GM18511 (cell line): Measurements from ENCODE around the gene RASAL2.
"Not testable (repeated sequence)": the region's sequence is repeated elsewhere in the genome, so short reads cannot be mapped to it uniquely, and the experiment has no call there.

Experiments used
- ATAC-seq: cut with Tn5 transposase; IDR thresholded peaks from one replicate; pipeline ENCODE4 v1.9.1; 2021; ENCODE audit warnings: mild to moderate bottlenecking, moderate library complexity; ENCODE audit not compliant: unreplicated experiment

RASAL2 gene

DNA sequence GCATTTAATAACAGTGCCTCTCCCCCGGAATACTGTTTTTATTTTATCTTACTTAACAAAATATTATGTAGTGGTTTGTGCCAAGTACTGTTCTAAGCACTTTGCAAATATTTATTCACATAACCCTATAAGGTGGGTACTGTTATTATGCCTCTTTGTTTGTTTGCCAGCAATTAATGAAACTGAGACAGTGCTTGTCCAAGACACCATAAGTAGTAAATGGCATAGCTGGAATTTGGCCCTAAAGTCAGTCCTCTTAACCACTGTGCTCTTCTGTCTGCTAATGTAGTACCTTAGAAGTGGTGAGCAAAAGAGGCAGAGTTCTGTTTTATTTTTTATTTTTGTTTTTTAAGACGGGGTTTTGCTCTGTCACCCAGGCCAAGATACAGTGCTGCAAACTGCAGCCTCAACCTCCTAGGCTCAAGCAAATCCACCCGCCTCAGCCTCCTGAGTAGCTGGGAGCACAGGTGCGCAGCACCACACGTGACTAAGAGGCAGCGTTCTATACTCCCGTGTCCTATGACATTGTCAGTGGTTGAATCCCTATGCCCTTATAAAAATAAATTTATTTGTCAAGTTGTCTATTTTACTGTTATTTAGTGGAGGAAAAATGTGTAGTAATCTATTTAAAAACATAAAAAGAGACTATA, 237.1 kb downstream of the RASAL2 start:
- ATAC-seq = no peak

DNA sequence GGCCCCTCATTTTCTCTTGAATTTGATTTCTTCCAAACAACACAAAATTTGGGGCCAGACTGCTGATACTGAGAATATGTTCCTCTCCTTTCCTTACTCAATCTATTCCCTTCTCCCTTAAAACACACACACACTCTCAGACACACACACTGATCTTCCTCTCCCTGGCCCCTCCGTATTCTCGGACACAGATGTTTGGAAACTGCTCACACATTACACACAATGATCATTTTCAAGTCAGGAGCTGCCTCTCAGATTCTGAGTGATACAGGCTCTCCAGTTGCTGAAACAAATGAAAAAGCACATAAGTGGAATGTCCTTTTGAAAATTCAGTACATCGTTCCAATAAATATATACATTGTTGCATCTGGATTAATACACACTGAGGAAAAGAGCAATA, 241.5 kb downstream of the RASAL2 start:
- no peak for ATAC-seq

DNA sequence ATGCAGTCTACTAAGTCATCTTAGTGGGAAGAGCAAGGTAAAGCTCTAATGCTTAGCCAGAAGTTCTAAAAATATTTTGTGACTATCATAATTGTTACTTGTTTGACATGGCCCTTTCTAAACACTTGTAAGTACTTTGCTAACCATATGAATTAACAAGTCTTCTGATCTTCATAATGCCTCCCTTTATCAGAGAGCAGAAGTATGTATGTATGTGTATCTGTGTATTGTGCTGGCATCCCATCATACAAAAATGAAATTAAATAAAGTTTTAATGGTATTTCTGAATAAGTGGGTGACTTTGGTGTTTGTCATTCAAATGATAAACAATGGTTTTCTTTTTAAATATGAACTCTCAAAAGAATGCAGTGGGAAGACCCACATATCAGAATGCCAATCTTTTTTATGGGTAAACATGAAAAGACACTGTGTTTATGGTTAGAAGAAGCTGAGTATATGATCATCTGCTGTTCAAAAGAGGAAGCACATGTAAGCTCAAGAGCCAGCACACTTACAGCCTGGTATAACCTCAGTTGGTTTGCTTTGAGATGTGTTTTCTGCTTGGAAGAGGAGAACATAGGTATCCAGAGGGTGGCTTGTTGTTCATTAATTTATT, 243.3 kb downstream of the RASAL2 start:
- no peak for ATAC-seq

DNA sequence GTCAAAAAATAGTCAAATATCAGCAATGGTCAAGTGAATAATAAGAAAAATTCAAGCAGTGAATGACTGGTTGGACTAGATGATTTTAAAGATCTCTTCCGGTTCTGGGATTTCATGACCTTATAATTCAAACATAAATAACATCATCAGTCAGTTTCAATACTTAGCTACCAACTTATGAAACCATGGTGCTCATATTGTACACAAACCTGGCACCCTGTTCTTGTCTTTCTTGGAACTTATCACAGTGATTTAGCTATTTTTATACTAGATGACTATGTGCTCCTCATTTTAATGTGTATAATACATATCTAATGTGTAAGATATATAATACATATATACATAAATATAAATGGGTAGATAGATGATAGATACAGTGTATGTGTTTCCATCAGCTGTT, 245.9 kb downstream of the RASAL2 start:
- ATAC-seq = no peak

DNA sequence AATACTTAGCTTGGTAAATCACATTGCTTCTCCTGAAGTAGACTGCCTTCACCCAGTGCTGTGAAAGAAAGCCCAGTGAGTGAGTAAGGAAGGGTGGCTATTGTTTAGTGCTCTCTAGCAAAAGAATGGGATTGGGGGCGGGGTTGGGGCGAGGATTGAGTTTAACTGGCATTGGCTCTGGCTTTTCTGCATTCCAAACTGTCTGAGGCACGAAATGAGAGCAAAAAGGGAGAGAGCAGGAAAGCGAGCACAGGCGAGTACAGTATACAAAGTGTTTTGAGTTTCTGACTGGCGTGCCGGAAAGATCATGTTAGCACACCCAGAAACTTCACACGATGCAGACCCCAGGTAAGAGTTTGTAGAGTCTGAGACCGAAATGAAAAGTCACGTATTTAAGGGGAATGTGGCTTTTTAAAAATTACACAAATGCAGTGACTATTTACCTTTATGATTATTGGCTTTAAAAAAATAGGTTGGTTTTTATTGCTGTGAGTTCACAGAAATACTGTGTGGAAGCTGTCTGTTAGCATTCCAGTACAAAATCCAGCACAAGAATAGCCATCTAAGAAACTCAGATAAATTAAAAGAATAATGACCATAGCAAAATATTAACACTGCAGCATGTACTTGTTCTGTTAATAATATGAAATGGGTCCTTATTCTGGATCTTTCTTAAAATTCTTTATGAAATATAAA, 247.5 kb downstream of the RASAL2 start:
- ATAC-seq = no peak

DNA sequence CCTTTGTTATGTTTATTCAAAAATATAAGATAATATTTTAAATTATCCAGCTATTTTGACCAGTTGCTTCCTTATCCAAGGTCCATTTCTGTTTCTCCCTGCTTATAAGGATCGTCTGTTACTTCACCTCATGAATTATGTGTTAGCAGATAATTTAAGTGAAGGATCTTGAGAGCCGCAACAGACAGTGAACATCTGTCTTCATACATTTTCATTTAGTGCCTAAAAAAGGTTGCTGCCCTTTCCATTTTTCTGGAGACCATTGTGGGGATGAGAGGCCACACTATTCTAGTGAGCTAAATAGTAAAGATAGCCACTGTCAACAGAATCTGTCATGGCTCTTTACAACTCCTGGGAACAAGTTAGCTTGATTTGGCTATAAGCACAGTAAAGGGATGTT, 248.8 kb downstream of the RASAL2 start:
- no peak for ATAC-seq

DNA sequence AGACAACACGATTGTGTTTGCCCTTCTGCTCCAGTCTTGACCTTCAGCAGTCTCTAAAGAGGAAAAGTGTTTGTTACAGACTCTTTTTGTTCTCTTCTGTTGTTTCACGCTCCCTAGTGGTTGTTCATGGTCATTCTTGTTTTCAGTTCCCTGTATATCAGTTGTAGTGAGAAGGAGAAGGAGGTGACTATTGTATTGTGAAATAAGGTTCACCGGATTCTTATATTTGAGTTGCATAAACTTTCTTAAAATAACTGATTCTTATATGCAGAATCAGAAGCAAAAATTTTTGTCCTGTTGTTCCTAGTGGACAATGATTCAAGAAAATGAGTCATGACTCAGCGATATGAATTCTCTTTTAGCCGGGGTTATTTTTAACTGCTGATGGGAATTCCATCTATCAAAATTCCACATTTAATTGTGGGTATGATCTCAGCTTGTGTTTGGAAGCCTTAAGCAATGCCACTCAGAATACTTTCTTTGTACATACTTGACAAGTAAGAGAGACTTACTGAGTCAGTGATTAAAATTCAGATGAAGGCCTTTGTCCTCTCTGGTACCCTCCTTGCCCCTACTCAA, 250.7 kb downstream of the RASAL2 start:
- peak; percentile 64 for ATAC-seq

DNA sequence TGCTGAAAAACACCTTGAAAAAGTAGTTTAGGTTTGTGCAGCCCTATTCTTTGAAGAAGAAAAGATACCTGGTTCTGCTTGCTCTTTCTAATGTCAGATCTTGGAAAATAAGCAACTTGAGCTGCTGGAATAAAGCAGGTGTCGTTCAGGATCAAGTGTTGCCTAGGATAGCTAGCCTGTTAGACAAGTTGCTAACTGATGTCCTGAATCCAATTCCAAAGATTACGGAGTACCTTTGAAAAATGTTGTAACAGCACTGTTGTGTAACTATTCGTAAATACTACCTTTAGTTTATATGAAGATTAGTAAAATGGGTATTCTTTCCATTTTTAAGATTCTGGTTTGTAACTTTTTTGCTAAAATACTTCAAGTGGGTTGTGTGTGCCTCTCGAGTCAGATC, 251.3 kb downstream of the RASAL2 start:
- no peak for ATAC-seq

DNA sequence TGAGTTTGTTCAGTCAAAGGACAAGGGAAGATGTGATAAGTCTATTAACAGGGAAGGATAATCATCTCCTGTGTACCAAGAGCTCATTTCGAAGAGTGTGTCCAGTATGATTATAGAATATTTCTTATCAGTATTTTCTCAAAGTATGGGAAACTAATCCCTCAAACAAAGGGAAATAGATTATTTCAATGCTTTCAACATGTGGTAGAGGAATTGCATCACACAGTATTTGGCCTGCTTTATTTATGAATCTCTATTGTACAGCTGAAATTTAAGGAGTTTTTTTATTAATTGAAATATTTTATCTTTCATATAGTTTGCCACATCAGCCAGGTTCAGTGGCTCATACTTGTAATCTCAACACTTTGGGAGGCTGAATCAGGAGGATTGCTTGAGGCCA, 251.9 kb downstream of the RASAL2 start:
- no peak for ATAC-seq

DNA sequence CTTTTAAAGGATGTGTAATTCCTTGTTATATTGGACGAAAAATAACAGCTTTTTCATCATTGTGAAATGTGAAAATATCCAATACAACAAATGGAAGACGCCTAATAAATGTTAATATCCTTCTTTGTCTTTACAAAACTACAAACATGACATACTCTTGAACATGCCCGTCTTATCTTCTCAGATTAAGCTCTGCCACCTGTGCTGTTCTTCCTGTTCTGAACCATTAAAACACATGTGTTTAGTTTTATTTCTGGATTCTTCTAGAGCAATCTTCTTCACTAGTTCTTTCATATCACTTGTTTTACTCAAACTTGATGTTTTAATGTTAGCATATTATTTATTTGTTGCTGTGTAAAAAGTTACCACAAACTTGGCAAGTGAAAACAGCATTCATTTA, 255.9 kb downstream of the RASAL2 start:
- no peak for ATAC-seq

DNA sequence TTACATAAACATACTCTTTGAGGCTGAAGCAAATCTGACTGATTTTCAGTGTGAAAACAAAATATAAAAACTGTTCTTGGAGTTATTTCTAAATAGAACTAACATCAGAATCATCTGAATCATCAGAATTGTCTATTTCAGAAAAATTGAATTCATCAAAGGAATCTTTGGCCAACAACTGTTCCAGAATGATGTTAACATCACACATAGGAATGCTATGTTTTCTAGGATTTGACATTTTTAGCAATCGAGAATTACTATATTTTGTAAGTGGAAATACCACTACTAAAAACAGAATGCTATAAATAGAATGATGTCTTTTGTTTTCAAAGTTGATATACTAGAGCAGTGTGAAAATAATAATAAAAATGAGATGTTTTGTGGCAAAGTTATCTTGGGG, 258.0 kb downstream of the RASAL2 start:
- ATAC-seq = not testable (repeated sequence)

DNA sequence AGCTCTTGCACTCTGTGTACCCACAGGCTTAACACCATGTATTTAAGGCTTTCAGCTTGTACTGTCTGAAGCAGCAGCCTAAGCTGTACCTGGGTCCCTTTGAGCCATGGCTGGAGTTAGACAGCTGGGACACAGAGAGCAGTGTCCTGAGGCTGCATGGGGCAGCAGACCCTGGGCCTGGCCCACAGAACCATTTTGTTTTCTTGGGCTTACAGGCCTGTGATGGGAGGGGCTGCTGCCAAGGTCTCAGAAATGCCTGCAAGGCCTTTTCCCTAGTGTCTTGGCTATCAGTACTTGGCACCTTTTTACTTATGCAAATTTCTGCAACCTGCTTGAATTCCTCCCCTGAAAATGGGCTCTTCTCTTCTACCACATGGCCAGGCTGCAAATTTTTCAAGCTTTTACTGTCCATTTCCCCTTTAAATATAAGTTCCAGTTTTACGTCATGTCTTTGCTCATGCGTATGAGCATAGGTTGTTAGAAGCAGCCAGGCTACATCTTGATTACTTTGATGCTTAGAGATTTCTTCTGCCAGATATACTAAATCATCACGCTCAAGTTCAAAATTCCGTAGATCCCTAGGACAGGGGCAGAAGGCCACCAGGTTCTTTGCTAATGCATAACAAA, 259.0 kb downstream of the RASAL2 start:
- ATAC-seq = no peak

DNA sequence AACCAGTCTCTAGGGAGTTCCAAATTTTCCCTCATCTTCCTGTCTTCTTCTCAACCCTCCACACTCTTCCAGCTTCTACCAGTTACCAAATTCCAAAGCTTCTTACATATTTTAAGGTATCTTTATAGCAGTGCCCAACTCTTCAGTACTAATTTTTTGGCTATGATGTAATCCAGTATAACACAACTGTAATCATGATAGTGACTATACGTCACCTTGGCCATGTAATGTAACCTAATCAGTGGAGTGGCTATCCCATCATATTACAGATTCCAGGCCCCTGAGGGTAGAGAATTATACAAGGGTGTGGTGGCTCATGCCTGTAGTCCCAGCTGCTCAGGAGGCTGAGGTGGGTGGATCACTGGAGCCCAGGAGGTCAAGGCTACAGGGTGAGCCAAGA, 259.6 kb downstream of the RASAL2 start:
- ATAC-seq = no peak

DNA sequence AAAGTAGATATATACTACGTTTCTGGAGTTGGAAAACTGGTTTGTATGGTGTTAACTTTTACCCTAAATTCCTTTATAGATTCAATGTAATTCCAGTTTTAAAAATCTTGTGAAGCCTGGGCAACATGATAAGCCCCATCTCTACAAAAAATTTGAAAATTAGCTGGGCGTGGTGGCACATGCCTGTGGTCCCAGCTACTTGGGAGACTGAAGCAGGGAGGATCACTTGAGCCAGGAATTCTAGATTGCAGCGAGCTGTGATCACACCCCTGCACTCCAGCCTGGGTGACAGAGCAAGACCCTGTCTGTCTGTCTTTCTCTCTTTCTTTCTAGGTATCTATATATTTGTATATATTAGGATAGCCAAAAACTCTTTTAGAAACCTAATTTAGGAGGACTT, 260.9 kb downstream of the RASAL2 start:
- no peak for ATAC-seq

DNA sequence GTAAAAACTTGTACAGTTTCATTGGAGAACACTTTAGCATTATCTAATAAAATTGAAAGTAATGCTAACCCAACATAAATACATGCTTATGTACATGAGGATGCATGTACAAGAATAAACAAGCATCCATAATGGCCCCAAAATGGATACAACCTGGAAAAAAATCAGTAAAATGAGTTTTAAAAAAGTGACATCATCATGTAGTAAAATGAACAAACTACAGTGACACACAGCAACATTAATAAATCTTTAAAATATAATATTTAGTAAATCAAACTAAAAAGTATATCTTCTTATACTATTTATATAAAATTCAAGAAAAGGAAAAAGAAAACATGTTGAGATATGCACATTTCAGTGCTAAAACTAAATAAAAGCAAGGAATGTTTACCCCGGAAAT, 262.4 kb downstream of the RASAL2 start:
- ATAC-seq = no peak

DNA sequence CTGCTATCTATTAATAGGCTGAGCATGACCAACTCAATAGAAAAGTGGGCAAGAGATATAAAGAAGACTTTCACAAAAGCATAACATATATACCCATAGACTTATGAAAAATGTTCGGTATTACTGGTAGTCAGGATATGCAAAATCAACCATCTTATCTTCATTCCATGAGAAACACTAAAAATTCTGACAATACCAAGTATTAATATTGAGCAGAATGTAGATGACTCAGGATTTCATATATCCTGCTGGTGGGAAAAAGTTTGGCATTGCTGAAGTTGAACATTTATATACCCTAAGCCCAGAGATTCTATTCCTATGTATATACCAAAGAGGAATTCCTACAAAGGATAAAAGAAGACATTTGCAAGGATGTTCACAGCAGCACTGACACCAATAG, 264.6 kb downstream of the RASAL2 start:
- no peak for ATAC-seq

DNA sequence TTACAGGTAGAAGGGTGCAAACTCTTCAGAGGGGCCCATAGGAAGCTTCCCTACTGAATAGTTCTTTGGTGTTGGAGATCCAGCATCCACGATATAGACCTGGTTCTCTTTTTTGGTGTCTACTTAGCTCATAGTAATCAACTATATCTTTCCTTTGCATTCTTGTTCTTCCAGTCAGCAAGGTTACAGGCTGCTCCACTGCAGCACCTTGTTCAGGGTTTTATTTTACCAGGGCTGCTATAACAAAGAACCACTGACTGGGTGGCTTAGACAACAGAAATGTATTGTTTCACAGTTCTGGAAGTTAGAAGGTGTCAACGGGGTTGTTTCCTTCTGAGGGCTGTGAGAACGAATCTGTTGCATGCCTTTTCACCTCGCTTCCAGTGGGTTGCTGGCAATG, 266.5 kb downstream of the RASAL2 start:
- ATAC-seq = no peak

DNA sequence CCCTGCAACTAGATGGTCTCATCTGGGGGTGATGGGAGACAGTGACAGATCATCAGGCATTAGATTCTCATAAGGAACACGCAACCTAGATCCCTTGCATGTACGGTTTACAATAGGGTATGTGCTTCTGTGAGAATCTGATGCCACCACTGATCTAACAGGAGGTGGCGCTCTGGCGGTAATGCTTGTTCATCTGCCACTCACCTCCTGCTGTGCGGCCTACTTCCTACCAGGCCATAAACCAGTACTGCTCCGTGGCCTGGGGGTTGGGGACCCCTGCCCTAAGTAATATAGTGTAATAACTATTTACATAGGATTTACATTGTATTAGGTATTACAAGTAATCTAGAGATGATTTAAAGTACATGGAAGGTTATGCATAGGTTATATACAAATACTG, 267.9 kb downstream of the RASAL2 start:
- ATAC-seq = no peak

DNA sequence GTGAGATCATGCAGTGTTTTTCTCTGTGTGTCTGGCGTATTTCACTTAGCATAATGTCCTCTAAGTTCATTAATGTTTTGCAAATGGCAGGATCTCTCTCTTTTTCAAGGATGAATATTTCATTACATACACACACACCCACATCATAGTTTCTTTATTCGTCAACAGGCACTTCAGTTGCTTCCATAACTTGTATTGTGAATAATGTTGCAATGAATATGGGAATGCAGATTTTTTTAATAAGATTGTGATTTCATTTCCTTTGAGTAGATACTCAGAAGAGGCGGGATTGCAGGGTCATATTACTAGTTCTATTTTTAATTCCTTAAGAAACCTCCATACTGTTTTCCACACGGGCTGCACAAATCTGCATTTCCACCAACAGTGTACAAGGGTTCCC, 268.8 kb downstream of the RASAL2 start:
- no peak for ATAC-seq

DNA sequence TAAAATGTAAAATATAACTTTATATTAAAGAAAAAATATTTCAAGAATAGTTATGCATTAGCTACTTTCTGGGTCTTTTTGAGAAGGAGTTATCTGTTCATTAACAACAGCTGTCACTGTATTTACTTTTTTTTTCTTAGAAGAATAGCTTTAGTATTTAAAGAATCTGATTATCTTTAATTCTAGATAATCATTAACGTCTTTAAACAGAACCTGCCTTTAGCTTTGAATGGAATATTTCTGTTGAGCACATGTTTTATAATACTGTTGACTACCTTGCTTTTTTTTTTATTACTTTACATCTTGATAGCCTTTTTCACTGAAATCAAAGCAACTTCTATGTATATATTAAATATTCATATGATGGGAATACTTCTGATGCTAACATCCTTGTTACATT, 270.9 kb downstream of the RASAL2 start:
- ATAC-seq = no peak

DNA sequence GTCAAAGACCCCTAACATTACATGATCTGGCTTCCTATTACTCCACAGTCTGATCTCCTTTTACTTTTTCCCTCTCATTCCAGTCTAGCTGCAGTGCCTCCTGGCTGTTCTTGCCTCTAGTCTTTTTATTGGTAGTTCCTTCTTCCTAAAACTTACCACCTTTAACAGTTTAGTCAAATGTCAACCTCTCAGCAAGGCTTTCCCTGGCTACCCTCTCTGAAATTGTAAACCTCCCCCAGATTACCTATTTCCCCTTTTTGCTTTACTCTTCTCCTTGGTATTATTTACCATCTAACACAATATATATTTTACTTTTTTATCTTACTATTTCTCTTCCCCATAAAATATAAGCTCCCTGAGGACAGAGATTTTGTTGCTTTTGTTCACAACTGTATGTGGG, 273.2 kb downstream of the RASAL2 start:
- no peak for ATAC-seq

DNA sequence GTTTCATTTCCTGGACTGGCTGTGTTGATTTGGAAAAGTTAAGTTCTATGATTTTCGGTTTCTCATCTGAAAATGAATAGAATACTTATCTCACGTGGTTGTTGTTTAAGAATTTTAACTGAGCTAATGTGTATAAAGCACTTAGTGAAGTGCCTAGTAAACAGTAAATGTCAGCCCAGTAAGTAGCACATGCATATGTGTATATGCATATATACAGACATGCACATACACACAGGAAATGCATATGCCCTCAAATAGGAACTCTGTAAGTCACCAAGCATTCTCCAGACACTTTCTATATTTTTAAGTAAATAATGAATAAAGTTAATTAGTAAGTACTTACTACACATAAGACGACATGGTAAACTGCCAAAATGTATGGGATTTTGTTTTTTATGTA, 274.3 kb downstream of the RASAL2 start:
- no peak for ATAC-seq
